LNCaP clone FGC (cell line): ENCODE results near the gene MUC5AC.

ENCODE experiments used
- DNase-seq: peaks from one replicate; pipeline ENCODE4 v3.0.0-alpha.2; 2011; ENCODE audit warnings: low read depth
- H3K4me3 ChIP-seq: 2 replicates; pipeline ENCODE4 v1.5.1; 2011; ENCODE audit warnings: mild to moderate bottlenecking, low read depth, low read length, control low read depth
- CTCF ChIP-seq: IDR thresholded peaks from 2 replicates; pipeline ENCODE4 v1.5.1; 2012; ENCODE audit warnings: mild to moderate bottlenecking; ENCODE audit not compliant: control insufficient read depth, insufficient read depth; ENCODE audit errors: extremely low read depth

The MUC5AC gene

GRCh38 chr11:1165256-1166041 is 7.7 kb downstream of the MUC5AC start:
- DNase-seq: no peak
- no peak overlapping the region for H3K4me3 ChIP-seq
- TF ChIP-seq CTCF: no peak

- no peak overlapping the region for H3K4me3 ChIP-seq
- TF ChIP-seq CTCF: no peak
- no peak for DNase-seq
Measured at GRCh38 chr11:1167256-1167655, 9.5 kb downstream of the MUC5AC start.

GRCh38 chr11:1167751-1168231 is 10.0 kb downstream of the MUC5AC start:
- no peak for TF ChIP-seq CTCF
- no peak overlapping the region for H3K4me3 ChIP-seq

GRCh38 chr11:1168256-1168655 is 10.5 kb downstream of the MUC5AC start:
- H3K4me3 ChIP-seq: no peak overlapping the region
- no peak for TF ChIP-seq CTCF
- no peak for DNase-seq

More at GRCh38 chr11:1167751-1168231, 10.0 kb downstream of the MUC5AC start:
- no peak for DNase-seq

- DNase-seq: no peak
- H3K4me3 ChIP-seq: no peak overlapping the region
- TF ChIP-seq CTCF: no peak
Measured at GRCh38 chr11:1168721-1169161, 11.0 kb downstream of the MUC5AC start.

- no peak for TF ChIP-seq CTCF
- no peak for DNase-seq
- no peak overlapping the region for H3K4me3 ChIP-seq
Measured at GRCh38 chr11:1171223-1171984, 13.7 kb downstream of the MUC5AC start.
